Stimulated activated CD4-positive, alpha-beta T cell treated with anti-CD3 and anti-CD28 coated beads, Interleukin-2, amount 100 ng/mL, for 48 hours (primary cell): ENCODE measurements around the gene IL17RD.
A peak's percentile ranks its signal among the peaks of the same experiment; 100 is the strongest.

ENCODE experiments used
- DNase-seq, 2 donors: peaks; one replicate each; pipeline ENCODE4 v3.0.0-alpha.2; 2020

IL17RD gene

GRCh38 chr3:57128826-57129667, 36.1 kb downstream of the IL17RD start:
- DNase-seq = no peak

GRCh38 chr3:57127891-57128518, 37.1 kb downstream of the IL17RD start:
- no peak for DNase-seq

- DNase-seq = no peak
Measured at GRCh38 chr3:57126244-57126643, 38.9 kb downstream of the IL17RD start.

GRCh38 chr3:57120451-57121174, 44.5 kb downstream of the IL17RD start:
- DNase-seq = no peak

GRCh38 chr3:57120040-57120439, 45.1 kb downstream of the IL17RD start:
- DNase-seq = no peak

- DNase-seq = no peak
Measured at GRCh38 chr3:57118254-57118653, 46.9 kb downstream of the IL17RD start.

GRCh38 chr3:57116501-57116900, 48.7 kb downstream of the IL17RD start:
- no peak for DNase-seq

- DNase-seq = no peak
Measured at GRCh38 chr3:57112206-57112605, 52.9 kb downstream of the IL17RD start.

- no peak for DNase-seq
Measured at GRCh38 chr3:57110798-57111197, 54.4 kb downstream of the IL17RD start.

- no peak for DNase-seq
Measured at GRCh38 chr3:57110214-57110613, 54.9 kb downstream of the IL17RD start.

GRCh38 chr3:57109437-57110199, 55.5 kb downstream of the IL17RD start:
- no peak for DNase-seq

GRCh38 chr3:57108684-57109083, 56.5 kb downstream of the IL17RD start:
- no peak for DNase-seq

- no peak for DNase-seq
Measured at GRCh38 chr3:57105585-57105984, 59.6 kb downstream of the IL17RD start.

- peak; percentile 60 to 63 for DNase-seq
Measured at GRCh38 chr3:57100046-57100695, 65.0 kb downstream of the IL17RD start.

GRCh38 chr3:57098418-57099310, 66.5 kb downstream of the IL17RD start:
- no peak for DNase-seq

GRCh38 chr3:57097536-57097935, 67.6 kb downstream of the IL17RD start:
- no peak for DNase-seq

- DNase-seq = no peak
Measured at GRCh38 chr3:57095363-57095762, 69.8 kb downstream of the IL17RD start.

- DNase-seq = no peak
Measured at GRCh38 chr3:57094575-57094974, 70.6 kb downstream of the IL17RD start.

GRCh38 chr3:57093971-57094535, 71.1 kb downstream of the IL17RD start:
- DNase-seq = no peak

GRCh38 chr3:57093489-57093888, 71.7 kb downstream of the IL17RD start:
- DNase-seq = no peak
